ENCODE data around the gene CHI3L1. TPM values are rescaled to one million over a fixed set of nuclear protein-coding genes. Genes with fewer than 3 reads are reported as not detected.

Gene CHI3L1
- total RNA-seq, 2 experiments from 2014 or later, result not detected

- no peaks in the 10 kb centered on the region for H3K36me3 ChIP-seq (ENCODE audit: insufficient read depth, low read length)
- H3K79me2 ChIP-seq (ENCODE audit: insufficient read depth, low read depth, low read length), result no peaks in the 10 kb centered on the region
- no peak overlapping the region for H3K27ac ChIP-seq (ENCODE audit: low read depth, low read length, poor library complexity, severe bottlenecking)
- H2AFZ ChIP-seq (ENCODE audit: low read length), result no peak overlapping the region
- H4K20me1 ChIP-seq (ENCODE audit: insufficient read depth, low read length), result no peaks in the 10 kb centered on the region
- H3K9me2 ChIP-seq (ENCODE audit: insufficient read depth, low read length), result no peaks in the 10 kb centered on the region
- H3K4me1 ChIP-seq (ENCODE audit: insufficient read depth, low read length, poor library complexity, severe bottlenecking), result no peaks in the 10 kb centered on the region
- POLR2A ChIA-PET, result no interaction called here
- CTCF ChIA-PET (ENCODE audit: unreplicated experiment), result no interaction called here
- H3K9me3 ChIP-seq (ENCODE audit: low read length), result no peaks in the 10 kb centered on the region
- H3K4me3 ChIP-seq (ENCODE audit: low read depth, low read length, poor library complexity, severe bottlenecking), result no peak overlapping the region
- no TSS peak for BruUV-seq (replicated peaks)
- intact Hi-C loops (cut with micrococcal nuclease; ENCODE audit: unreplicated experiment), result no loop called here
- DNase-seq (ENCODE audit: low spot score), result no peak
- no peak for TF ChIP-seq EZH2phosphoT487 (IDR thresholded peaks at IDR 0.05; ENCODE audit: borderline replicate concordance, low read depth, low read length)
- no peak for TF ChIP-seq CTCF (conservative IDR thresholded peaks at IDR 0.05; ENCODE audit: low read length)
- H3K4me2 ChIP-seq (ENCODE audit: low read length), result no peak overlapping the region
These were observed 4.7 kb downstream of the CHI3L1 start for GRCh38 chr1:203181586-203182386.

GRCh38 chr1:203180611-203181330 is 5.7 kb downstream of the CHI3L1 start:
- H3K4me1 ChIP-seq (ENCODE audit: insufficient read depth, low read length, poor library complexity, severe bottlenecking), result no peaks in the 10 kb centered on the region
- H3K36me3 ChIP-seq (ENCODE audit: insufficient read depth, low read length), result no peaks in the 10 kb centered on the region
- H3K79me2 ChIP-seq (ENCODE audit: insufficient read depth, low read depth, low read length), result no peaks in the 10 kb centered on the region
- no peak for TF ChIP-seq CTCF (conservative IDR thresholded peaks at IDR 0.05; ENCODE audit: low read length)
- no peak for TF ChIP-seq EZH2phosphoT487 (IDR thresholded peaks at IDR 0.05; ENCODE audit: borderline replicate concordance, low read depth, low read length)
- CTCF ChIA-PET (ENCODE audit: unreplicated experiment), result no interaction called here
- no peak overlapping the region for H3K27ac ChIP-seq (ENCODE audit: low read depth, low read length, poor library complexity, severe bottlenecking)
- H2AFZ ChIP-seq (ENCODE audit: low read length), result no peak overlapping the region
- H4K20me1 ChIP-seq (ENCODE audit: insufficient read depth, low read length), result no peaks in the 10 kb centered on the region
- no peak for DNase-seq (ENCODE audit: low spot score)
- POLR2A ChIA-PET, result interaction anchor here (0.7 kb wide), 1 partner anchor 119 kb away, joined by 4 read pairs; no protein-coding TSS in a partner anchor
- intact Hi-C loops (cut with micrococcal nuclease; ENCODE audit: unreplicated experiment), result no loop called here
- no TSS peak for BruUV-seq (replicated peaks)
- H3K4me2 ChIP-seq (ENCODE audit: low read length), result no peak overlapping the region
- H3K9me2 ChIP-seq (ENCODE audit: insufficient read depth, low read length), result no peaks in the 10 kb centered on the region
- no peaks in the 10 kb centered on the region for H3K9me3 ChIP-seq (ENCODE audit: low read length)
- H3K4me3 ChIP-seq (ENCODE audit: low read depth, low read length, poor library complexity, severe bottlenecking), result no peak overlapping the region

- BruUV-seq (replicated peaks), result no TSS peak
These were observed 6.9 kb downstream of the CHI3L1 start for GRCh38 chr1:203179667-203180005.

More at GRCh38 chr1:203179667-203180005, 6.9 kb downstream of the CHI3L1 start:
- no peak for DNase-seq (ENCODE audit: low spot score)
- Histone ChIP-seq H3K4me2 (ENCODE audit: low read length) (no peak overlapping the region), H3K4me1 (ENCODE audit: insufficient read depth, low read length, poor library complexity, severe bottlenecking) (no peaks in the 10 kb centered on the region), H3K9me2 (ENCODE audit: insufficient read depth, low read length) (no peaks in the 10 kb centered on the region), H3K79me2 (ENCODE audit: insufficient read depth, low read depth, low read length) (no peaks in the 10 kb centered on the region), H2AFZ (ENCODE audit: low read length) (no peak overlapping the region), H4K20me1 (ENCODE audit: insufficient read depth, low read length) (no peaks in the 10 kb centered on the region), H3K27ac (ENCODE audit: low read depth, low read length, poor library complexity, severe bottlenecking) (no peak overlapping the region), H3K4me3 (ENCODE audit: low read depth, low read length, poor library complexity, severe bottlenecking) (no peak overlapping the region), H3K36me3 (ENCODE audit: insufficient read depth, low read length) (no peaks in the 10 kb centered on the region), H3K9me3 (ENCODE audit: low read length) (no peaks in the 10 kb centered on the region)
- ChIA-PET CTCF (ENCODE audit: unreplicated experiment) (no interaction called here), POLR2A (no interaction called here)
- no peak for TF ChIP-seq EZH2phosphoT487 (IDR thresholded peaks at IDR 0.05; ENCODE audit: borderline replicate concordance, low read depth, low read length)
- TF ChIP-seq CTCF (conservative IDR thresholded peaks at IDR 0.05; ENCODE audit: low read length), result no peak
- intact Hi-C loops (cut with micrococcal nuclease; ENCODE audit: unreplicated experiment), result no loop called here
